ENCODE results near the gene EXD3.

The EXD3 gene

DNA sequence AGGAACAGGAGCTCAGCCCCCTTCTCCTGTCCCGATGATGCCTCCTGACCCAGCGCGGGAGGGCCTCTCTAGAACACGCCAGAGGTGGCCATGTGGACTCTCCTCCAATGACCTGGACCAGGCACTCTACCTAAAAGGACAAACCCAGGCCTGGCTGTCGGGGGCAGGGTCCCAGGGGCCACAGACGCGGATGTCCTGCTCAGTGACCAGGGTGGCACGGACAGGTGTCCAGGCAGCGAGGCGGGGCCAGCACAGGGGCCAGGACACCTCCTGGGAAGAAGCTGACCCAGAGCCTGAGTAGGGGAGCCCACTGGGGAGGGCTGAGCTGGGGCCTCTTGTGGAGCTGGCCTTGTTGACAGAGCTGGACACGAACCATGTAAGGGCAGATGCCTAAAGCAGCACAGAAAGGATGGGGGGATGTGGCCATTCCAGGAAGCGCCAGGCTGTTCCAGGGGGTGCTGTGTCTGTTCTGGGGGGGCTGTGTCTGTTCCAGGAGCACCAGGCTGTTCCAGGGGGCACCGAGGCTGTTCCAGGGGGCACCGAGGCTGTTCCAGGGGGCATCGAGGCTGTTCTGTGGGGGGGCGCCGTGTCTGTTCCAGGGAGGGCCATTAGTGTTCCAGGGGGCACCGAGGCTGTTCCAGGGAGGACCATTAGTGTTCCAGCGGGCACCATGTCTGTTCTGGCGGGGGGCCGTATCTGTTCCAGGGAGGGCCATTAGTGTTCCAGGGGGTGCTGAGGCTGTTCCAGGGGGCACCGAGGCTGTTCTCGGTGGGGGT lies 30.5 kb downstream of the EXD3 start:
- DNase-seq (ENCODE audit: low read depth): no peak
- TF ChIP-seq, protein P1, sequence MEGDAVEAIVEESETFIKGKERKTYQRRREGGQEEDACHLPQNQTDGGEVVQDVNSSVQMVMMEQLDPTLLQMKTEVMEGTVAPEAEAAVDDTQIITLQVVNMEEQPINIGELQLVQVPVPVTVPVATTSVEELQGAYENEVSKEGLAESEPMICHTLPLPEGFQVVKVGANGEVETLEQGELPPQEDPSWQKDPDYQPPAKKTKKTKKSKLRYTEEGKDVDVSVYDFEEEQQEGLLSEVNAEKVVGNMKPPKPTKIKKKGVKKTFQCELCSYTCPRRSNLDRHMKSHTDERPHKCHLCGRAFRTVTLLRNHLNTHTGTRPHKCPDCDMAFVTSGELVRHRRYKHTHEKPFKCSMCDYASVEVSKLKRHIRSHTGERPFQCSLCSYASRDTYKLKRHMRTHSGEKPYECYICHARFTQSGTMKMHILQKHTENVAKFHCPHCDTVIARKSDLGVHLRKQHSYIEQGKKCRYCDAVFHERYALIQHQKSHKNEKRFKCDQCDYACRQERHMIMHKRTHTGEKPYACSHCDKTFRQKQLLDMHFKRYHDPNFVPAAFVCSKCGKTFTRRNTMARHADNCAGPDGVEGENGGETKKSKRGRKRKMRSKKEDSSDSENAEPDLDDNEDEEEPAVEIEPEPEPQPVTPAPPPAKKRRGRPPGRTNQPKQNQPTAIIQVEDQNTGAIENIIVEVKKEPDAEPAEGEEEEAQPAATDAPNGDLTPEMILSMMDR (IDR thresholded peaks at IDR 0.05; ENCODE audit: insufficient read depth, low read depth, low read length, missing control alignments): no peak
- no peak overlapping the region for H3K4me3 ChIP-seq (ENCODE audit: low read depth, low read length)

DNA sequence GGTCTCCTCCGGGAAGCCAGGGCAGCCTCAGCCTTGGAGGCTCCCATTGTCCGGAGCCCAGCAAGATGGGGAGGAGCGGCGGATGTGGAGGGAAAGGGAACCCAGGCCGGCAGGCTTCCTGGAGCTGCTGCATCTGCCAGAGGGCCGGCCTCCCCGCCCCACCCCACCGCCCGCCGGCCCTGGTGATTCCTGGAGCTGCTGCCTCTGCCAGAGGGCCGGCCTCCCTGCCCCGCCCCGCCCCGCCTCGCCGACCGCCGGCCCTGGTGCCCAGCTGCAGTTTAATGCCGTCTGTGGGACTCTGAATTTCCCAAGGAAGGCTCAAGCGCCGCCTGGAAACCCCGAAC lies 31.6 kb downstream of the EXD3 start:
- TF ChIP-seq, protein P1 (IDR thresholded peaks at IDR 0.05; ENCODE audit: insufficient read depth, low read depth, low read length, missing control alignments): no peak
- H3K4me3 ChIP-seq (ENCODE audit: low read depth, low read length): no peak overlapping the region
- DNase-seq (ENCODE audit: low read depth): no peak

DNA sequence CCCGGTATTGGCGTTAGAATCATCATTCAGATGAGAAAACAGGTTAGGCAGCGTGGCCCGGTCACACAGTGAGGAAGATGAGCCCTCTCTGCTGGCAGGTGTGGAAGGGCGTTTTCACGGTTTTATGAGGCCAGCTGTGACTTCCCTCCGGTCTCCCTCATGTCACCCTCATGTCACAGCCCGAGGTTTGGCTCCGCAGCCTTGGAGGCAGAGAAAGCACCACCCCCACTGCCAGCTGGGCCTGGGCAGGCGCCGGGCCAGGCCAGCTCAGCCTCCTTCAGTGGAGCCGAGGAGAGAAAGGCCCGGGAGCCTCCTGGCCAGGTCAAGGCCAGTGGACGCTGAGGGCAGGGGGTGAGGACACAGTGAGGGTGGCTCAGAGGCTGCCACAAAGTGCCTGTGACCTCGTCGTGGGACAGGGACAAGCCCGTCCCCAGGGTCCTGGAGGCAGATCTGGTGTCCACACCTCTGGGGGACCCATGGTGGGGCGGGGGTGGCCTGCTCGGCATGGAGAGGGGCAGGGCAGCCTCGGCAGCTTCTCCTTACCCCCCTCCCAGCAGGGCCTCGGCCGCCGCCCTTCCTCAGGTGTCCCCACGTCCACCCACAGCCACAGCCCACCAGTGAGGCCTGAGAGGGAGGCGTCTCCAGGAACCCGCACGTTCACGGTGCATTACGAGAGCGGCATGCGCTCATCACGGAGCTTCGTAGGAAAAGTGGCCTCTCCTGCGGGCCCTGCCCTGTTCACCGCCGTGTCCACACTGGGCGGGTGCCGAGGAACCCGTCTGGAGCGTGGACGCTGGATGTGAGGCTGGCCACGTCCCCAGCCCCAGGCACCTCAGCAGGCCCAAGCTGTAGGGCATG lies 32.2 kb downstream of the EXD3 start:
- TF ChIP-seq, protein P1 (IDR thresholded peaks at IDR 0.05; ENCODE audit: insufficient read depth, low read depth, low read length, missing control alignments): no peak
- no peak overlapping the region for H3K4me3 ChIP-seq (ENCODE audit: low read depth, low read length)
- DNase-seq (ENCODE audit: low read depth): no peak

DNA sequence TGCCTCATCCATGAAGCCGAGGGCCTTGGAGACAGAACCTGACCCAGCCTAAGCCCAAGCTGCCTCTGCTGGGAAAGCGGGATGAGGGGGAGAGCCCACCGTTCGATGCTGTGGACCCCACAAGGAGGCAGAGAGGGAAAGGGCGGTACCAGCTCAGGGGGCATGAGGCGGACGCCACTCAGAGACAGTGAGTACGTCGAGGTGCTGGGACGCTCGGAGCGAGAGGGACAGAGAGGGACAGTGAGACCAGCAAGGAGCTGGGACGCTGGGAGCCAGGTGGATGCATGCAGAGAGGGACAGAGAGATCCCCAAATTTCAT lies 33.6 kb downstream of the EXD3 start:
- TF ChIP-seq, protein P1 (IDR thresholded peaks at IDR 0.05; ENCODE audit: insufficient read depth, low read depth, low read length, missing control alignments): no peak

DNA sequence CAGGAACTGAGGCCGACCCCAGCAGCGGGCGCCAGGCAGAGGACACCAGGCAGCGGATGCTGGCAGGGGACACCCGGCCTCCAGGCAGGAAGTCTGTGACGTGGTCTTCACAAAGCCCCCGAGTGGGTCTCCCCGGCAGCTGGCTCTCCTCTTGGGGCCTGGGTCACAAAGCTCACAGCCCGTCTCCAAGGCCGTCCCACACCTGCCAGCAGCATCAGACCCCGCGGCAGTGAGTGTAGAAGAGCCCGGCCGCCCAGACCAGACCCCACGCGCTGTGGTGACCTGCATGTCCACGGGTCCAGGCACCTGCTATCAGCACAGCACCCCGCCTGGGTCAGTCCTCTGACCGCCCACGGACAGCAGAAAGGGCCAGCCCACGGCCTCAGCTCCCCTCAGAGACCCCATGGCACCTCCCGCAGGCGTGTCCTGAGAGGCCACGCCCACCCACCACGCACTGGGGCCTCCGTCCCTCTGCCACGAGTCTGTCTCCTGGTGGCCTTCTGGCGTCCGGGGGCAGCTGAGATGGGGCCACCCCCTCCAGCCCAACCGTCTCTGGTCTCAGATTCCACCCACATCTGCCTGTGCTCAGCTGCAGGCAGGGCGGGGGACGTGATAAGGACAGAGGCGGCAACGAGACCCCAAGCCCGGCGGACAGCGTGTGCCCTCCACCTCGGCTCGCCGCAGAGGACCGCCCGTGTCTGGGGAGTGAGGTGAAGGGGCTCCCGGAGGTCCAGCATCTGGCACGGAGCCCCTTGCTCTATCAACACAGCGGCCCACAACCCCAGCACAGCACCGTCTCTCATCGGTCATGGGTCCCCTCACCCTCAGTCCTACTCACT lies 34.2 kb downstream of the EXD3 start:
- DNase-seq (ENCODE audit: low read depth): no peak
- TF ChIP-seq, protein P1 (IDR thresholded peaks at IDR 0.05; ENCODE audit: insufficient read depth, low read depth, low read length, missing control alignments): no peak
- H3K4me3 ChIP-seq (ENCODE audit: low read depth, low read length): no peak overlapping the region

More for the DNA sequence above, 33.6 kb downstream of the EXD3 start:
- H3K4me3 ChIP-seq (ENCODE audit: low read depth, low read length): no peak overlapping the region
- DNase-seq (ENCODE audit: low read depth): no peak

DNA sequence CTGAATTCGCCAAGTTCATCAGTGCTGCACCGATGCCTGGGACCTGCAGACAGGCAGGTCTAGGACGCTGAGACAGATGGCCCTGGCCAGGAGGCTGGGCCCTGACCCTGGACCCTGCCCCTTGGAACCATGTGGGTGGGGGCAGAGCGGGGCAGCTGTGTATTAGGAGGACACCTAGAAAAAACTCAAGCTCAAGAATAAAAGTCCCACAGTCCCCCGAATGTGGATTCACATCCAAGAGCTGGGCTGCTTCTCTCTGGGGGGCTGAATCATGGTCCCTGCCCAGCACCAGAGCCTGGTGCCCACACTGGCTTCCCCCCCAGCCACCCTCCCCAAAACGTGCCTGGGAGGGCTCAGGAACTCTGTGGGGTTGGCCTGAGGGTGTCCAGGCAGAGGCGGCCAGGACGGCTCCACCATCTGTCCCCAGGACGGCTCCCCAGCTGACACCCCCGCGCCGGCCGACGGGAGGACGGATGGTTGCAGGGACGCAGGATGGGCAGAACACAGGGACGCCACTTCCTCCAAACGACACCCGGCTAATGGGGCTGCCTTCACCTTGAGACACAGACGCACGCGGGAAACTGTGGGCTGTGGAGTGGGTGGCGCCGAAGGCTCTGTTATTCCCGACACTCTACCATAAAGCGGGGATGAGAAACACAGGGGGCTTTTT lies 34.9 kb downstream of the EXD3 start:
- H3K4me3 ChIP-seq (ENCODE audit: low read depth, low read length): no peak overlapping the region
- TF ChIP-seq, protein P1 (IDR thresholded peaks at IDR 0.05; ENCODE audit: insufficient read depth, low read depth, low read length, missing control alignments): no peak
- DNase-seq (ENCODE audit: low read depth): no peak

Measured in GM12865 (cell line).